ENCODE results near the gene KCNMA1.

Gene KCNMA1

GRCh38 chr10:77052593-77052992 is 585.0 kb downstream of the KCNMA1 start:
- no peak for FAIRE-seq

DNA sequence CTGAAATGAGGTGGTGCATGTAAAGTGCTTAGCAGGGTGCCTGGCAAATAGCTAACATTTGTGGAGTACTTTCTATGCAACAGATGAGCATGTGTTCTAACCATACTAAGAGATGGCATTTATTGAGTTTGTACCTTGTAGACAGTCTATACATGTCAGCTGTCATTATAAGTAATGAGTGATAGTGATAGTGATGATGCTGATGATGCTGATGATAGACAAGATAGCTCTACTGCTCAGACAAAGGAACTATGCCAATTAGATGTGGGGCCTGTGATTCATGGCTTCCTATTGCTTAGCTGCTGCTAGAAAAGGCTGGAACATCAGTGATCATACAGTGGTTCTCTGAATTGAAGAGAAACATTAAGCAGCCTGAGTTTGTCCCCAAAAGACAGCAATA is 585.8 kb downstream of the KCNMA1 start:
- no peak for FAIRE-seq

GRCh38 chr10:77049896-77050295 is 587.7 kb downstream of the KCNMA1 start:
- FAIRE-seq: no peak

DNA sequence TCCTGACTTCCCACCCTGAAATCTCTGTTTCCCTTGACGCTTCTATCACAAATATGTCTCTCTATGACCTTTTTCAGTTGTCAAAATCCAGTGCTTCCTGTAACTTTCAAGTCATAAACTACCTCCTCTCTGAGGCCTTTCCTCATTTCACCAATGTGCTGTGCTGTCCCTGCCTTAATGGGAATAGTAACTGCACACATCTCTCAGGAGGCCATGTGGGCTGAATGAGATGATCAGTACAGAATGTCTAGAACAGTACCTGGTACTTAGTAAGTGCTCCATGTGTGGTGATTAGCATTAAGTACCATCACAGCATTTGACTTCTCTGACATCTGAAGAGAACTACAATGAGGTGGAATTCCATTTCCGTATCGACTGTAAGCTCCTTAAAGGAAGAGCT is 588.5 kb downstream of the KCNMA1 start:
- FAIRE-seq: no peak

DNA sequence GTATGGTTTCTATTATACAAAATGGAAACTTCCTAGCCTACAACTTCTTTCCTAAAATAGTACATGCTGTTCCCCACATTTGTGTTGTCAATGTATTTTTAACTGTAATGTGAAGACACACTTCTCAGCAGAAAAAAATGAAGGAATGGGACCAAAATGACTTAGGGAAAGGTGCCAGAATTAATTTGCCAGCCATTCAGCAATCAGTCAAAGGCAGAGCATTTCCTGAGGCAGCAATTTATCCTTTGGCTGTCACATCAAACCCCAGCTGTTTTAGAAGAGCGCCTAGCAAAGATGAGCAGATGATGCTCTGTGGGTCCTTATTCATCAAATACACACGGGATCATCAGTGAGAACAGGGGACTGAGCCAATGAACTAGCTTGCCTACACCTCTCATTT is 592.5 kb downstream of the KCNMA1 start:
- no peak for FAIRE-seq

GRCh38 chr10:77043420-77043763 is 594.2 kb downstream of the KCNMA1 start:
- no peak for FAIRE-seq

DNA sequence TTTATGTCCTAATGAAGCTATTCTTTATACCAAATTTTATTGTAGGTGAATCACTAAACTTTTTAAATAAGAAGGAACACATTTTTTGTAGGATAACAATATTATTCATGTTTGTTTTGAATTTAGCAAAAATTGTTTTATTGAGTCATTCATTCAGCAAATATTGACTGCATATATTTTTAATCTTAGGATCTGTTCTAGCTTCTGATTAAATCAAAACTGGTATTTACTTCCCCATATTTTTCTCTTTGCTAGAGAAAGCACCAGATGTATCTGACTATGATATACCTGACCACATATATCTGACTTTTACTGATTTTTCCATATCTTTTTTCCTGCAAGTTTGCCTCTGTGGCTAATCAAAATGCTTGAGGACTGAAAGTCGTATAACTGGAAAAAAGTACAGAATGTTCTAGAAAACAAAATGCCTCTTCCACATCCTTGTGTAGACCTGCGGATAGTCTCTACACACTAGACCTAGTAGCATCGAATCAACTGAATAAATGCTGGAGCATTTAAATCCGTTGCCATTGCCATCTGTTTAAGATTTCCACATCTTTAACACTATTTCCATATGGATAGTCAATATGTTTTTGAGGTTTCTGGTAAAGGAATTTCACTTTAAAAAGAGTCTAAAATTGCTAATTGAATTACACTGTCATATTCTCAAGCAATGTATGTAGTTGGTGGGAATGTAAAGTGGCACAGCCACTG is 594.7 kb downstream of the KCNMA1 start:
- FAIRE-seq: no peak

DNA sequence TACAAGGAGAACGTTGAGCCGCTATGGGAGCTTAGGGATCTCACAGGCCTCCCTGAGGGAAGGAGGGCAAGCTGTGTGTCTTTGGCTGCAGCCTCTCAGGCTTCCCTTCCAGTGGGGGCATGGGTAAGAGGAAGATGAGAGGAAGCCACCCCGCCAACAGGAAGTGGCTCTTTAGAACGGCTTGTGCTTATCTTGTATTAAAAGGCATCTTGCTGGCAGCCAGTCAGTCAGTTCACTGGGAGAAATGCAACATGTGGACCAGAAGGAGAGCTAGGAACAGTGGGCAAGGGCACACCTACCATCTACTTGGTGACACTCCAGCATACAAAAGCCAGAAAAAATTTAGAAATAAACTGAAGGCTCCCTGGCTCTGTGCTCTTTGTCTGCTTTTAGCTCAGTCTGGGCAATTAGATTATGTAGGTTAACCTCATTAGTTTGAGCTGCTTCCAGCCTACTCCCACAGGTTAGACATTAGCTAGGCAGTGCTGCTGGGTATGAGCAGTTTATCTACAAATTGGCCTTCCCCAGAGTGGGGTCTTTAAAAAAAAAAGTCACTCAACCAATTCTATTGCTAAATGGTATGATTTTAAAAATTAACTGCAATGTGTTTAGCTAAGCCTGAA is 595.9 kb downstream of the KCNMA1 start:
- no peak for FAIRE-seq

GRCh38 chr10:77038407-77038806 is 599.2 kb downstream of the KCNMA1 start:
- FAIRE-seq: no peak

DNA sequence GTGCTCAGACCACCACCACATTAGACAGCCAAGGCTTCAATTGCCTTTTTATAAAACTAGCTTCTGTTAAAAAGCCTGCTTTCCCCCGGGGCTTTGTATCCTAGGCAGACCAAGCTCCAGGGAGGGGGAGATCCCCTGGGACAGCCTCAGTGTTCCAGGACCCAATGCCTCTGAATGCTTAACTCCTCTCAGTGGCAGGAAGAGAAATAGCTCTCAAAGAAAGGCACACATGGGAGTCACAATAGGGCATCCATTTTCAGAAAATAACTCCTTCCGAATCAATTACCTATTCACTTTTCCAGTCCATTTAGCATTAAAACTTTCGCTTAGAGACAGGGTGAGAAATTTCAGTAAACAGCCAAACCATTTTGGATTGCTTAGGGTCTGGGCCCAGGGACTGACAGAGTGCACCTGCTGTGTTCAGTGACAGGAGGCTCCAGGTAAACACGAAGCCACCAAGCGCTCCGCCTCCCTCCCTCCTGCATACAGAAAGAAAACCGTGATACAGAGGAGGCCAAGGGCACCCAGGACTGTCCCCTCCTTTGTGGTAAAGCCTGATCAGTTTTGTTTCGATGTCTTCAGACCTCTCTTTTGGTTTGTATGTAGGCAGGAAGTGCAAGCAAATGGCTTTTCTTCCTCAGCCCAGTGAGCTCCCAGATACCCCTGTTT is 599.7 kb downstream of the KCNMA1 start:
- FAIRE-seq: no peak

- FAIRE-seq: no peak
Observed at GRCh38 chr10:77036993-77037734, 600.4 kb downstream of the KCNMA1 start.

DNA sequence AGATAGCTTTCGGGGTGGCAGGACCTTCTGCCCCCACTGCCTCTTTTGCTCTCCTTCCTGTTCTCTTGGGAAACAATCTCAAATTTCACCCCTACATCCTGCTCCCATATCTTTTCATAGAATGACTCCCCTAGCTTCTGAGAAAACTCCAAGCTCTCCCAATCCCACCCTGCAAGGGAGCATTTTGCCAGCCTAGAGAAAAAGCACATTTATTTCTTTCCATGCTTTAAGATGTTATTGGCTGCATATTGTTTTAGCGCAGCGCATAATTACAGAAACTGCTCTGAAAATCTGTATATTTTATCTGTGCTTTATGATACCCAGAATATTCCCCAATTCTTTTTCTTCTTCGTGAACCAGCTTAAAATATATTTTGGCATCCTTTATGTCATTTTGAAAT is 601.3 kb downstream of the KCNMA1 start:
- no peak for FAIRE-seq

GRCh38 chr10:77034795-77035194 is 602.8 kb downstream of the KCNMA1 start:
- no peak for FAIRE-seq

GRCh38 chr10:77034240-77034639 is 603.4 kb downstream of the KCNMA1 start:
- no peak for FAIRE-seq

DNA sequence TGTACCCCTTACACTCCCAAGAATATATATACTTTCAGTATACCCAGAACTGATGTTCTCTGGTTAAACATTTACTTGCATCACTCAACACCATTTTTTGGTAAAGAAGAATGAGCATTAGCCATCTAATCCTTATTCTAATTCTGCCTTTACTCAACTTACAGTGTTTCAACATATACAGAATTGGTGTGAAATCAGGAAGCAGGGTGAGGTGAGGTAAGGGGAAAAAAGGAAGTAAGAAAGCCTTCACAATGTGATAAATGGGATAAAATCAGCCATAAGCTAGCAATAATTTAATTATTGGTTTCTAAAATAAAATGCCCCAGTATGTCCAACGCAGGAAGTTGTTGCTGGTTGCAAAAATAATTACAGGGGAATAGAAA is 605.4 kb downstream of the KCNMA1 start:
- FAIRE-seq: no peak

DNA sequence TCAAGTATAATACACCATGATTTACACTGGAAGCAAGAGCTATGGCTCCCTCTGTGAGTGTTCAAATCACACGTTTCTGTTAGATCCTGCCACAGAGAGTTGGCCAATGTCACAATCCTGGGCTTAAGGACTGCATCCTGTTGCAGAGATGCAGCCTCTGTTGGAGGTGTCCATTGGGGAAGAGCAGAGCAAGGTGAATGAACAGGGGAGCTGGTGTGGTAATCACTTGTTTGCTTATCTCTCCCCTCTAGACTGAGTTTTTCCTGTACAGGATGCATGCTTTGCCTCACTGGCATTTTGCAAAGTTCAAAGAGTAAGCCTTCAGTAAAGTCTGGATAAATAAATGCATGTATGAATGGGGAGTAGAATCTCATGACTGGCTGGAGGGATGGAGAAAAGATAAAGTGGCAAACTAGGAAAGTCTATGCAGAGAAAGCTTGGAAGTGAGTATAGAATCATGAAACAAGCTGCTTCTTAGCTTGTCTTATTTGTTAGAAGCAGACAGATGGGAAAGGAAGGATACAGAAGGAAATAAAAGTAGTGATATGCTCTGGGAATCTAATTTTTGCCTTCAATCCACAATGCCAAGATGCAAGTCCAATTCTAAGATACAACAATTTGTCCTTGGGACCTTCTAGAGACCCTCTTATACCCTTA is 605.9 kb downstream of the KCNMA1 start:
- FAIRE-seq: no peak

- no peak for FAIRE-seq
Observed at GRCh38 chr10:77030974-77031373, 606.6 kb downstream of the KCNMA1 start.

GRCh38 chr10:77029777-77030717 is 607.6 kb downstream of the KCNMA1 start:
- no peak for FAIRE-seq

DNA sequence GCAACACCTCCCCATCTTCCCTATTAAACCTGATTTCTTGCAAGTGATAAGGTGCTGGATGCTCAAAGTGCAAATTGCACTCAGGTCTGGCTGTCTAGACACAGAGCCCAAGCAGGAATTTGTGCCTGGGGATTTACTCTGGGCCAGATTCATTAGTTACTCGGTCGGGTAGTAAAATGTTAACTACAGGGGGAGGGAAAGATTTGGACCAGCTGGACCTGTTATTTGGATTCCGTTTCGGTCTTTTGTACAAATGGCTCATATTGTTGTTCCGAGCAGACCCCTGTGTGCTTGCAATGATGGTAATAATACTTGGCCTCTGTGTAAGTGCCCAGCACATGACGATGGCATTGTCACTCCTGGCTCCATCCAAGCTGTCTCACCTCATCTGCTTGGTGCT is 609.6 kb downstream of the KCNMA1 start:
- no peak for FAIRE-seq

GRCh38 chr10:77027576-77027975 is 610.0 kb downstream of the KCNMA1 start:
- FAIRE-seq: no peak

GRCh38 chr10:77027141-77027540 is 610.5 kb downstream of the KCNMA1 start:
- no peak for FAIRE-seq

DNA sequence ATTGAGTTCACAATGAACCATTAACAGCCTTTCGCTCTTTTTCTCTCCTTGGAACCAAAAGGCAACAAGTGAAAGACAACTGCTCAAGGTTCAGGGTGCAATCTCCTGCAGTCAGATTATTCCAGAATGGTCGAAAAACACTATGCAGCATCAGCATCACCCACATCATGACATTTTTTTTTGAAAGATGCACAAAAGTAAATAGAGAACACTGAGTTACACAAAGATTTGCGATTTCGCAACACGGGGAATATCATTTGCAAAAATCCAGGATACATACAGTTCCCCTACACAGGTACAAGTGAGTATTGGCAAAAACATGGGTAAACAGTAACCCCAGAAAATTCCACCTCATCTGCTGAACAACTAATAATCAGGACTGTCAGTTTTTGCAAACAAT is 611.5 kb downstream of the KCNMA1 start:
- no peak for FAIRE-seq
